Activated effector memory CD4-positive, alpha-beta T cell treated with anti-CD3 and anti-CD28 coated beads, Interleukin-2, amount 50 U/mL, for 16 hours (primary cell): ENCODE results near the gene PLA2G3.
A peak's percentile ranks its signal among the peaks of the same experiment; 100 is the strongest.

Experiments used
- DNase-seq: peaks from one replicate; pipeline ENCODE4 v3.0.0-alpha.2; 2020

Gene PLA2G3

GRCh38 chr22:31085928-31086327, 54.4 kb downstream of the PLA2G3 start:
- no peak for DNase-seq

GRCh38 chr22:31085493-31085824, 54.8 kb downstream of the PLA2G3 start:
- DNase-seq: no peak

- DNase-seq: peak; percentile 95
Observed at GRCh38 chr22:31084811-31085492, 55.4 kb downstream of the PLA2G3 start.
